ENCODE data around the gene PRMT9.

- TF ChIP-seq TARDBP (IDR thresholded peaks at IDR 0.05) (no peak), ELF4 (IDR thresholded peaks at IDR 0.05) (no peak), BHLHE40 (IDR thresholded peaks at IDR 0.05; ENCODE audit: borderline replicate concordance) (no peak), CTBP1 (IDR thresholded peaks at IDR 0.05; ENCODE audit: borderline replicate concordance) (no peak)
Observed at GRCh38 chr4:147658501-147658900, 25.5 kb downstream of the PRMT9 start.

All from HEK293T (cell line).